Thoracic aorta endothelial cell (primary cell): Measurements from ENCODE around the gene ACP5. TPM values are rescaled to one million over a fixed set of nuclear protein-coding genes. Genes with fewer than 3 reads are reported as not detected.

Experiments
- total RNA-seq: library from RNA; depleted of rRNA; stranded (reverse); fragments of >200 nt; gene quantifications from 2 replicates; pipeline ENCODE4 v1.2.3, GENCODE V29; 2012

ACP5 gene
- not detected in 2 replicates for total RNA-seq

GRCh38 chr19:11577451-11578257, at the start of gene ACP5:
TSS of gene ACP5 (minus strand) at chr19:11577645. CDS start at chr19:11577317, 328 bp downstream.

DNA sequence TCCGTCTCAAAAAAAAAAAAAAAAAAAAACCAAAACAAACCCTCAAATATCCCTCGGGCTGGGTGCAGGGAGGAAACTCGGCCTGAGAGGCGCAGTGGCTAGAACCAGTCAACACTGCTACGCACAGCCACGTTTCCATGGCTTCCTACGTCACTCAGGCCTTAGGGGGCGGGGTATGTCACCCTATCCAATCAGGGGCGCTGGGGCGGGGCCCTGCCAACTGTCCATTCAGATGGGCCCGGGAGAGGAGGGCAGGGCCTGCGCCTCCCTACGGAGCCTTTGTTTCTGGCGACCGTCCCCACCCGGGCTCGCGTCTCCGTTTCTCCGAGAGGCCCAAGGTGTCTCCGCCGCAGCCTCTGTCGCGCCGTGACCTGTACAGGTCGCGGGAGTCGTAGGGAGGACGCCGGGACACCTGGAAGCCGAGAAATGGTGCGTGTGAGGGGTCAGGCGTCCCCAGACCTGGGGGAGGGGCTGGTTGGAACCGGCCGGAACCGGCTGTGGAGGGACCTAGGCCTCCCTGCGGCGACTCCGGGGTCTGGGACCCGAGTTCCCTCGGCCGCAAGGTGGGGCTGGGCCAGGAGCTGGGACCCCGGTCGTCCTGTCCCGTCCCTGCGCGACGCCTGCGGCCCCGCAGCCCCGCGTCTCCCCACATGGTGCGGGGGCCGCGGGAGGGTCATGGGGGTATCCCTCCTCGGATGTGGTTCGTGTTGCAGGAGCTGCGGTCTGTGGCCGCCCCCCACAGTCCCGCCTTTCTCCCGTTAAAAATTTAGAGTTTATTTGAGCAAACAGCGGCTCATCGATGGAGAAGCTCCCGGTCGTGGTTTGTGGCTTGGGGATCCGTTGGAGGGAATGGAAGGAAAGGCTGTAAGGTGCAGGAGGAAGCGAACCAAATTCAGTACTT, 20.0 kb upstream of the ACP5 start, which contains the start of gene ZNF627:
Gene ZNF627, plus strand, starts transcription at position 282 of the 901 bp plus-strand sequence. Its CDS starts 145 bp downstream, at position 427.

DNA sequence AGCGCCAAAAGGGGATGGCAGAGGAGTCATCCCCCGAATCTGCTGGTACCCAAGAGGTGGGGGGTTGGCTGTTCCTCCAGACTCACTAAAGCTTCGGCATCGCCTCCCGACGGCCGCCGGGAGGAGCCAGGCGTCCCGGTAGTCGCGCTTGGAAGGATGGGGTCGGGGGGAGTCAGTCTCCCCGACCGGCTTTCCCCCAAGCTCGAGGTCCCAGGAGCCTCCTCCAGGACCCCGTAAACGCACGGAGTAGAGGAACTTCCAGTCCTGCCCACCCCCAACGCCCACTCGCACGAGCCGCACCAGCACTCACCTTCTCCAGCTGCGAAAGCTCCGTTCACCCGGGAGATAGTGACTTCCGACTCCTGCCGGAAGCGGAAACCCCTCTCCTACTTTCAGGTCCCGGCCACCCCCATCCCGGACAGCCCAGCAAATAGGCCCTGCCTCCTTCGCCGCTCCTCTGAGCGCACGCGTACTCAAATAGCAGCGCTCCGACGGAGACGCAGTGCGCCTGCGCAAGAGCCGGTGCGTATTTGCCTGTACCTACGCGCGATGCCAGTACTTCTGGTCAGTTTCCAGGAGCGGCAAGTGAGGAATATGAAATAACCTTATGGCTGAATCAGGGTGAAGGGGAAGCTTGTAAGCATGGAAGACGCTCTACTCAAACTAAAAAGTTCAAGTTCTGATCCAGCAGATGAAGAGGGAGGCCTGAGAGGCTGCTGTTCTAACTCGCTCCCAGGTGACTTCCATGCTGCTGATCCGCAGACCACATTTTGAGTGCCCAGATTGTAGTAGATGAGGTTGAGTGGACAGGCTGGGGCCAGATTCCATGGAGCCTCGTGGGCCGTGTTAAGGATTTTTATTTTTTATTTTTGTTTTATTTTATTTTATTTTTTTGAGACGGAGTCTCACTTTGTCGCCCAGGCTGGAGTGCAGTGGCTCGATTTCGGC, 18.3 kb downstream of the ACP5 start, which contains the start of gene ELOF1:
Gene ELOF1, minus strand, starts transcription at position 350 of the 948 bp plus-strand sequence. CDS start 4,883 bp downstream, outside the sequence.

DNA sequence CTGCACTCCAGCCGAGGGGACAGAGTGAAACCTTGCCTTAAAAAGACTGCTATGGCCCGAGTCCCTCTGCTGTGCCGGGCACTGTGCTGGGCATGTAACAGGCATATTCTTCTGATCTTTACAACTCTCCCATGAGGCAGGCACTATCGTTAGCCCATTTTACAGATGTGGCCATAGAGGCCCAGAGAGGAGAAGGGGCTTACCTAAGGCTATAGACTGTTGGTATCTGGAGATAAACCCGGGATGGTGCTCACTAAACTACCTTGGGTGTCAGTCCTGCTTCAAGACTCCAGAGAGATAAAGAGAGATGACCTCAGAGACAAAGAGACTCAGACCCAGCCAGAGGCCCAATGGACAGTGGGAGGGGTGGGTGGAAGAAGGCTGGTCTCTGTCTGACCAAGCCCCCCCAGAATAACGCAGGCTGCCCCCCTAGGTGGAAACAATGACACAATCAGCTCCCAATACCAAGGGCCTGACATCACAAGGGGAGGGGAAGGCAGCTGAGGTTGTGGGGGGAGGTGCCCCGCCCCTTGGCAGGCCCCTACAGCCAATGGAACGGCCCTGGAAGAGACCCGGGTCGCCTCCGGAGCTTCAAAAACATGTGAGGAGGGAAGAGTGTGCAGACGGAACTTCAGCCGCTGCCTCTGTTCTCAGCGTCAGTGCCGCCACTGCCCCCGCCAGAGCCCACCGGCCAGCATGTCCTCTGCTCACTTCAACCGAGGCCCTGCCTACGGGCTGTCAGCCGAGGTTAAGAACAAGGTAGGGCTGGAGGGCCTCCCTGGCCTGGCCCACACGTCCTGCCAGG, 39.0 kb downstream of the ACP5 start, which contains the start of gene CNN1:
Gene CNN1, plus strand, starts transcription at position 620 of the 805 bp plus-strand sequence. Its CDS starts 77 bp downstream, at position 697.

GRCh38 chr19:11528551-11529341, 48.7 kb downstream of the ACP5 start, which contains the start of gene ECSIT:
TSS of gene ECSIT (minus strand) at chr19:11529134. CDS start at chr19:11519170, 9,964 bp downstream.

Other genes starting within 250 kb of the ACP5 start
- 44.4 and 51.0 TPM in 2 replicates for gene RAB3D, start 238.0 kb downstream of the ACP5 start, total RNA-seq
- 97.9 and 112 TPM in 2 replicates for gene TMEM205, start 231.4 kb downstream of the ACP5 start, total RNA-seq
- 7.6 and 9.6 TPM in 2 replicates for gene CCDC159, start 231.1 kb downstream of the ACP5 start, total RNA-seq
- 10.0 and 11.3 TPM in 2 replicates for gene PLPPR2, start 222.2 kb downstream of the ACP5 start, total RNA-seq
- 0.80 and 1.2 TPM in 2 replicates for gene SWSAP1, start 203.0 kb downstream of the ACP5 start, total RNA-seq
- 7.7 and 9.0 TPM in 2 replicates for gene EPOR, start 193.3 kb downstream of the ACP5 start, total RNA-seq
- gene RGL3, start 158.3 kb downstream of the ACP5 start, total RNA-seq: 2.9 and 3.9 TPM in 2 replicates
- gene ODAD3, start 142.5 kb downstream of the ACP5 start, total RNA-seq: 0.50 TPM in 1 of 2 replicates, not detected in the other
- gene PRKCSH, start 142.0 kb downstream of the ACP5 start, total RNA-seq: 120 and 121 TPM in 2 replicates
- not detected in 2 replicates for gene ELAVL3, start 96.6 kb downstream of the ACP5 start, total RNA-seq
- 3.9 and 4.0 TPM in 2 replicates for gene ZNF653, start 71.8 kb downstream of the ACP5 start, total RNA-seq
- 25.7 and 31.1 TPM in 2 replicates for gene ECSIT, start 48.5 kb downstream of the ACP5 start, total RNA-seq
- 0.13 TPM in 1 of 2 replicates, not detected in the other for gene CNN1, start 38.8 kb downstream of the ACP5 start, total RNA-seq
- 25.1 and 27.8 TPM in 2 replicates for gene ELOF1, start 18.4 kb downstream of the ACP5 start, total RNA-seq
- gene ZNF627, start 19.8 kb upstream of the ACP5 start, total RNA-seq: 17.6 and 18.6 TPM in 2 replicates
- 6.4 and 6.9 TPM in 2 replicates for gene ZNF823, start 161.3 kb upstream of the ACP5 start, total RNA-seq
- 7.2 and 7.6 TPM in 2 replicates for gene ZNF441, start 189.4 kb upstream of the ACP5 start, total RNA-seq
- gene ZNF491, start 220.9 kb upstream of the ACP5 start, total RNA-seq: 0.65 and 0.93 TPM in 2 replicates
- gene ZNF440, start 236.6 kb upstream of the ACP5 start, total RNA-seq: 12.4 TPM in 2 replicates